Stimulated activated CD8-positive, alpha-beta memory T cell treated with anti-CD3 and anti-CD28 coated beads, Interleukin-12 subunit alpha, Interleukin-12 subunit beta, amount 100 ng/mL, for 4 hours (primary cell): ENCODE measurements around the gene SH3PXD2A.

ENCODE experiments used
- DNase-seq: peaks from one replicate; pipeline ENCODE4 v3.0.0-alpha.2; 2020; ENCODE audit warnings: low read depth

Gene SH3PXD2A, protein sequence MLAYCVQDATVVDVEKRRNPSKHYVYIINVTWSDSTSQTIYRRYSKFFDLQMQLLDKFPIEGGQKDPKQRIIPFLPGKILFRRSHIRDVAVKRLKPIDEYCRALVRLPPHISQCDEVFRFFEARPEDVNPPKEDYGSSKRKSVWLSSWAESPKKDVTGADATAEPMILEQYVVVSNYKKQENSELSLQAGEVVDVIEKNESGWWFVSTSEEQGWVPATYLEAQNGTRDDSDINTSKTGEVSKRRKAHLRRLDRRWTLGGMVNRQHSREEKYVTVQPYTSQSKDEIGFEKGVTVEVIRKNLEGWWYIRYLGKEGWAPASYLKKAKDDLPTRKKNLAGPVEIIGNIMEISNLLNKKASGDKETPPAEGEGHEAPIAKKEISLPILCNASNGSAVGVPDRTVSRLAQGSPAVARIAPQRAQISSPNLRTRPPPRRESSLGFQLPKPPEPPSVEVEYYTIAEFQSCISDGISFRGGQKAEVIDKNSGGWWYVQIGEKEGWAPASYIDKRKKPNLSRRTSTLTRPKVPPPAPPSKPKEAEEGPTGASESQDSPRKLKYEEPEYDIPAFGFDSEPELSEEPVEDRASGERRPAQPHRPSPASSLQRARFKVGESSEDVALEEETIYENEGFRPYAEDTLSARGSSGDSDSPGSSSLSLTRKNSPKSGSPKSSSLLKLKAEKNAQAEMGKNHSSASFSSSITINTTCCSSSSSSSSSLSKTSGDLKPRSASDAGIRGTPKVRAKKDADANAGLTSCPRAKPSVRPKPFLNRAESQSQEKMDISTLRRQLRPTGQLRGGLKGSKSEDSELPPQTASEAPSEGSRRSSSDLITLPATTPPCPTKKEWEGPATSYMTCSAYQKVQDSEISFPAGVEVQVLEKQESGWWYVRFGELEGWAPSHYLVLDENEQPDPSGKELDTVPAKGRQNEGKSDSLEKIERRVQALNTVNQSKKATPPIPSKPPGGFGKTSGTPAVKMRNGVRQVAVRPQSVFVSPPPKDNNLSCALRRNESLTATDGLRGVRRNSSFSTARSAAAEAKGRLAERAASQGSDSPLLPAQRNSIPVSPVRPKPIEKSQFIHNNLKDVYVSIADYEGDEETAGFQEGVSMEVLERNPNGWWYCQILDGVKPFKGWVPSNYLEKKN

DNA sequence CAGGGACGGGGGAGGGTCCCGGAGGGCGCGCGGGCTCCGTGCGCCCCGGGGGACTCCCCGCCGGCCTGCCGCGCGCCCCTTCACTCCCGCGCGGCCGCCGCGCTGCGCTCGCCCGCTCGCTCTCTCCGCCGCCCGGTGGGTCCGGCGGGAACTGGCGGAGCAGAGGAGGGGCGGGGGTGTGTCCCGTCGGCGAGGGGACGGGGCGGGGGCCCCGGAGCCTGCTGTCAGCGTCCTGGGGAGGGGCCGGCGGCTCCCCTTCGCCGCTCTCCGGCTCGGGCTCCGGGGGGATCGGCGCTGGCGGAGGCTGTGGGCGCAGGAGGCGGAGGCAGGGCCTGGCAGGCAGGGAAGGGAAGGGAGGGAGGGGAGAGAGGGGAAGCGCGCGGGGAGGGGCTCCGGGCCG, at the start of gene SH3PXD2A:
Gene SH3PXD2A (minus strand): TSS at position 153 of the 400 bp plus-strand sequence. CDS start 310 bp downstream, outside the sequence.
- no peak for DNase-seq

DNA sequence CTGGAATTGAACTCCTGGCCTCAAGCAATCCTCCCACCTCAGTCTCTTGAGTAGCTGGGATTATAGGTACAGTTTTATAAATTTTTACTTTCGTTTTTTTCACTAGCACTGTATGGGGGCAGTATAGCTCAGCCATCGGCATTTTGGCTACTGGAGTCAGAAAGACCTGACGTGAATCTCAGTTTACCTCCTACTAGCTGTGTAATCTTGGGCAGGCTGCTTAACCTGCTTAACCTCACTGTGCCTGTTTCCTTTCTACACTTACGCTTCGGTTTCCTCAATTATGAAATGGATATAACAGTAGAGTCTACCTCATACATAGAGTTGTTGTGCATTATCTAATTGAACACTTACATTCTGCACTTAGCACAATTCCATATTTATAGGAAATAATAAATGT, 45.9 kb upstream of the SH3PXD2A start:
- DNase-seq: no peak

DNA sequence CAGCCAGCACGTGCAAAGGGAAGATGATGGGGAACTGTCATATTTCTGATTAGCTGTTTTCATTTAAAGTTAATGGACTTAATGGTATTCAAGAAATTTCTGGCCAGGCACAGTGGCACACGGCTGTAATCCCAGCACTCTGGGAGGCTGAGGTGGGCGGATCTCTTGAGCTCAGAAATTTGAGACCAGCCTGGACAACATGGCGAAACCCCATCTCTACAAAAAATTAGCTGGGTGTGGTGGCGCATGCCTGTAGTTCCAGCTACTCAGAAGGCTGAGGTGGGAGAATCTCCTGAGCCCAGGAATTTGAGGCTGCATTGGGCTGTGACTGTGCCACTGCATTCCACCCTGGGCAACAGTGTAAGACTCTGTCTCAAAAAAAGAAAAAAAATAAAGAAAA, 43.9 kb upstream of the SH3PXD2A start:
- DNase-seq: no peak

DNA sequence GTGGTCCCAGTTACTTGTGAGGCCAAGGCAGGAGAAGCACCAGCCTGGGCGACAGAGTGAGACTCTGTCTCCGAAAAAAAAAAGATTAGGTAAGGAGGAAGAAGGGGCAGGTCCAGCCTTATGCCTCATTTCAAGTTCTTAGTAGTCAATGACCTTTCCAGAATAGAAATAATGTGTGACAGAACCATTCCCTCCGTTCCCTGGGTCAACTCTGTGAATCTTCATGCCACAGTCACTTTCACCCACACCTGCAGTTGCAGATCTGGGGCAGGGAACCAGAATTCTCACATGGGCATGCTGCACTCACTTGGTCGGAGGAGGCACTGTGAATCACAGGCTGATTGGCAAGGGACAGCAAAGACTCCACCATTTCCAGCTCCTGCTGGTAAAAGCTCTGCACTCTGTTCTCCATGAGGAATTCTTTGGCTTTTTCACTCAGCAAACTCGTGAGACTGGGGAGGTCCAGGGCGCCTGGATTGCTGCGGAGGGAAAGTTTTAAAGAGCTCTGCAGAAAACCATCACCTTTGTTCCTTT, 41.9 kb upstream of the SH3PXD2A start:
- DNase-seq: no peak

GRCh38 chr10:103896225-103896624, 40.8 kb upstream of the SH3PXD2A start:
- DNase-seq: no peak

- DNase-seq: no peak
Measured at GRCh38 chr10:103895411-103896186, 40.2 kb upstream of the SH3PXD2A start.

DNA sequence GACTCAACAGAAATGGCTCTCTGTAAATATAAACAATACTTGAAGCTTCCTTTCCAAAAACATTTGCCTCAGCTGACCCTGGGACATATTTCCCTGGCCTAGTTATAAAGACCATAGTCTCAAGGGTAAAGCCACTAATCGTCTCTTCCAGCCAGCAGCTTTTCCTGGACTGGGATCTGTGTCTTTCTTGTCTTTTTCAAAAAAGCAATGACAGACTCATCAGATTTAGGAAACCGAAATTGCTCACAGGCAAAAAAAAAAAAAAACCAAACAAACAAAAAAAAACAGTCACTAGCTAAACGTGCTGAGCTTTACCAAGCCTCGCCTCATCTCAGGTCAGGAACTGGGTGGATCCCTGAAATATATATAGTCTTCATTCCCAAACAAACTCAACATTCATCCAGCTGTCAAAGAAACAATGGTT, 39.1 kb upstream of the SH3PXD2A start:
- DNase-seq: no peak

GRCh38 chr10:103893817-103894216, 38.4 kb upstream of the SH3PXD2A start:
- no peak for DNase-seq

GRCh38 chr10:103892181-103892580, 36.8 kb upstream of the SH3PXD2A start:
- no peak for DNase-seq

DNA sequence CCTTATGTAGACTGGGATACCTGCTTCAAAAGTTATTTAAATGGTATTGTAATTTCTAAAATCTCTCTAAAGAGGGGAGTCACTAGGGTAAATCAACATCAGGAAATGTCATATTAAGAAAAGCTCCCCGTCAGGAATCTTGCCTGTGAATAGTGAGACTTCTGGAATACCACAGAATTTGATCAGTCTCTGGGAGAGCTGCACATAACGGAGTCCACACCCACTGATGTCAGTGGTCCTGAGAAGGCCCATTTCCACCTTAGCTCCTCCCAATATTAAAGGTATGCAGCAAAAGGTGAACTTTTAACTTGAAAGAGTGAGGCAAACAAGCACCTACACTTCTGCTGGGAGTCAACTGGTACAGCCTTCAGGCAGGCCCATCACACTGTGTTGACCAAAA, 35.3 kb upstream of the SH3PXD2A start:
- DNase-seq: no peak

- no peak for DNase-seq
Measured at GRCh38 chr10:103890194-103890658, 34.9 kb upstream of the SH3PXD2A start.

- no peak for DNase-seq
Measured at GRCh38 chr10:103889121-103889720, 33.8 kb upstream of the SH3PXD2A start.

DNA sequence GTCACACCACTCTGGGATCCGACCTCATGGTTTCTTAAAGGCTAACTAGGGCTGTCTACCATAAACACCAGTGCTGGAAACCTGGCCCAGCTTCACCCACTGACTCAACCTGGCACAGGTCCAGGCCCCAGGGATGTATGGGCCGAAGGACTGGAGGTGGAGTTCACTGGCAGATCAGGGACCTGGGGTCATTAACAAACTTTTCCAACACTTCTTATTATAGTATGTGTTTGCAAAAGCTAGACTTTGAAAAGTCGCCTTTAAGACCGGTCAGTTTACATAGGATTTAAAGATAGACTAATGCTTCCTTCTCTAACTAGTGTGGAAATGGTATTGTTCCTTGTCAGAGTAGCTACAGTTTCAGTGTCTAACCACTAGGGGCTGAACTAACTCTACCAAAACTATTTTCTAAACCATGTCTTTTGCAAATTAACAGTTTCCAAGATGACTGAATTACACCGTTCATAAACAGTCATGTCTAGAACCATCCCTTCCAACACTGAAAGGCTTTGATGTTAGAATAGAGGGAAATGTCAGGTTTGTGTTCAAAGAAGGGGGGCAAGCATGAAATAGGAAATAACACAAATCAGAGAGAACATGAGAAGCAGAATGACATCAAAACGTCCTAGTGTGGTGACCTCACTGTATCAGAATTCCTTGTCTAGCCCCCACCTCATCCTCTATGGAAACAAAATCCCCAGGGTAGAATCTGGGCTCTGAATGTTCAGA, 32.9 kb upstream of the SH3PXD2A start:
- no peak for DNase-seq

GRCh38 chr10:103885617-103886016, 30.2 kb upstream of the SH3PXD2A start:
- DNase-seq: no peak

- no peak for DNase-seq
Measured at GRCh38 chr10:103884681-103885139, 29.3 kb upstream of the SH3PXD2A start.

DNA sequence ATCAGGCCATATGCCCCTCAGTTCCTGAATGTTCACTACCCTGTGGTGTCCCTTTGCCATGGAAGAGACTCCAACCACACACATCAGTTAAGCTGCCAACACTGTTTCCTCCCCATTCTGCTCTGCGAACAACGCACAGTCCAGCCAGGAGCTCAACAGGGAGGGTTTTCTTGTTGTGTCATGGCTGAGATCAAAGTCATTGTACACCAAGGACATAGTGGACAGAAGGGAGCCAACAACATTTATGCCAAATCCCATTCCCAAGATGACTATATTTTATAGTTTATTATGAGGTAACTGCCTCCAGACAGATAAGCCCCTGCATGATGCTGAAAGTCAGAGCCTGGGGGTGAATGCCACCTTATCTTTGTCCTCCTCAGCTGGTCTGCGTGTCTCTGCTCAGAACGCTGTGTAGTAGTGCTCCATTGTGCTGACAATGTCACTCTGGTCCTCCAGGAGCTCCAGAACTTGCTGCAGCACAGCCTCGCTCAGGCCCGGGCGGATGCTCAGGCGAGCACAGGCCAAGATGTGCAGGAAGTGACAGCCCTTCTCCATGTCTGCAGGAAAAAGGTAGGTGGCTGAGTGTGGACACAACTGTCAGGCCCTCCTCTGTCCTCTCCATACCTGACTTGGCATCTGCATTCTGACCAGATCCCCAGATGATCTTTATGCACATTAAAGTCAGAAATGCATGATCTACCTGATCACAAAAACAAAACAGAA, 27.1 kb upstream of the SH3PXD2A start:
- DNase-seq: no peak

- DNase-seq: no peak
Measured at GRCh38 chr10:103881416-103882284, 26.3 kb upstream of the SH3PXD2A start.

- no peak for DNase-seq
Measured at GRCh38 chr10:103879831-103880230, 24.5 kb upstream of the SH3PXD2A start.
